Stimulated activated CD8-positive, alpha-beta memory T cell treated with anti-CD3 and anti-CD28 coated beads, Interleukin-2, amount 100 ng/mL, for 48 hours (primary cell): Measurements from ENCODE around the gene GADL1.

Experiments
- DNase-seq, 2 donors: peaks; one replicate each; pipeline ENCODE4 v3.0.0-alpha.2; 2020; ENCODE audit warnings: low read depth in 2 of 2

Gene GADL1

GRCh38 chr3:30811151-30811795 lies 83.2 kb downstream of the GADL1 start:
- DNase-seq = no peak

- no peak for DNase-seq
Measured at GRCh38 chr3:30810625-30811024, 83.8 kb downstream of the GADL1 start.

GRCh38 chr3:30805695-30806094 lies 88.8 kb downstream of the GADL1 start:
- no peak for DNase-seq

- DNase-seq = no peak
Measured at GRCh38 chr3:30804984-30805383, 89.5 kb downstream of the GADL1 start.

- no peak for DNase-seq
Measured at GRCh38 chr3:30795176-30795575, 99.3 kb downstream of the GADL1 start.

- no peak for DNase-seq
Measured at GRCh38 chr3:30793740-30794139, 100.7 kb downstream of the GADL1 start.

- no peak for DNase-seq
Measured at GRCh38 chr3:30790150-30790549, 104.3 kb downstream of the GADL1 start.

- DNase-seq = no peak
Measured at GRCh38 chr3:30786365-30786764, 108.1 kb downstream of the GADL1 start.

GRCh38 chr3:30779686-30780287 lies 114.7 kb downstream of the GADL1 start:
- DNase-seq = no peak

GRCh38 chr3:30778933-30779332 lies 115.5 kb downstream of the GADL1 start:
- no peak for DNase-seq

- no peak for DNase-seq
Measured at GRCh38 chr3:30777426-30778113, 116.9 kb downstream of the GADL1 start.

- DNase-seq = no peak
Measured at GRCh38 chr3:30776186-30776815, 118.2 kb downstream of the GADL1 start.

GRCh38 chr3:30775040-30775439 lies 119.4 kb downstream of the GADL1 start:
- no peak for DNase-seq

GRCh38 chr3:30774062-30774461 lies 120.4 kb downstream of the GADL1 start:
- DNase-seq = no peak

- no peak for DNase-seq
Measured at GRCh38 chr3:30770387-30770786, 124.1 kb downstream of the GADL1 start.

- DNase-seq = peak; percentile 51 to 57
Measured at GRCh38 chr3:30768703-30769550, 125.5 kb downstream of the GADL1 start.

GRCh38 chr3:30768046-30768445 lies 126.4 kb downstream of the GADL1 start:
- DNase-seq = no peak

GRCh38 chr3:30766522-30766921 lies 127.9 kb downstream of the GADL1 start:
- no peak for DNase-seq

- DNase-seq = no peak
Measured at GRCh38 chr3:30764891-30765290, 129.6 kb downstream of the GADL1 start.

GRCh38 chr3:30764281-30764680 lies 130.2 kb downstream of the GADL1 start:
- DNase-seq = no peak

- no peak for DNase-seq
Measured at GRCh38 chr3:30761374-30761773, 133.1 kb downstream of the GADL1 start.

GRCh38 chr3:30760737-30761136 lies 133.7 kb downstream of the GADL1 start:
- DNase-seq = no peak
